ENCODE measurements around the gene MSN.

GRCh38 chrX:65702956-65703355, 35.5 kb downstream of the MSN start:
- TF ChIP-seq CTCF (IDR thresholded peaks at IDR 0.05 in 4 of 5, conservative IDR thresholded peaks at IDR 0.05 in 1 of 5) (no peak), POLR2A (IDR thresholded peaks at IDR 0.05) (no peak)

Measured in gastrocnemius medialis (tissue), 4 donors.